HepG2 (cell line): ENCODE results near the gene MACROH2A1. TPM values are rescaled to one million over a fixed set of nuclear protein-coding genes. Genes with fewer than 3 reads are reported as not detected.

Experiments
- ATAC-seq: fragments of 200-7000 bp; cut with Tn5 transposase; 3 replicates; pipeline ENCODE4 v1.9.1; 2020; ENCODE audit warnings: mild to moderate bottlenecking, moderate library complexity
- BruUV-seq: library from RNA; stranded (reverse); fragments of 400-500 nt; replicated peaks from 2 replicates; lab custom pipeline; 2021; lab: Mats Ljungman, UMichigan
- CTCF ChIA-PET: fragments of 300-600 bp; formaldehyde crosslinking; extraction: SDS; loops from one replicate; lab custom pipeline; 2021; ENCODE audit warnings: low total read pairs, inconsistent platforms, low intra/inter-chr PET ratio; lab: Yijun Ruan, JAX
- POLR2A ChIA-PET: fragments of 350-600 bp; sonication (Branson Sonifier 250); formaldehyde crosslinking; loops from one replicate; lab custom pipeline; 2020; ENCODE audit warnings: antibody characterized with exemption, inconsistent platforms; lab: Yijun Ruan, JAX
- DNase-seq: peaks from one replicate; pipeline ENCODE4 v3.0.0-alpha.2; 2015; ENCODE audit warnings: low spot score
- FAIRE-seq: peaks from 3 replicates; lab custom pipeline; 2011; peaks lifted over from hg19 to GRCh38; lab: Jason Lieb, UNC
- H2AFZ ChIP-seq: one replicate; pipeline ENCODE4 v1.6.1; 2011; ENCODE audit warnings: low read length, inconsistent platforms
- H3K27ac ChIP-seq: fragments of 300-600 bp; 3 replicates; pipeline ENCODE4 v1.8.0; 2011; ENCODE audit warnings: mixed run types, mild to moderate bottlenecking, mixed read lengths, low read length, inconsistent platforms; ENCODE audit not compliant: insufficient read depth; ENCODE audit errors: extremely low read length
- H3K27me3 ChIP-seq, 2 experiments: fragments of 200-600 bp in 1 of 2; 2 replicates in 1 of 2; 3 replicates in 1 of 2; pipeline versions ENCODE4 v1.6.0 to v1.8.0; 2011; ENCODE audit warnings: low read length in 2 of 2, mild to moderate bottlenecking in 2 of 2, moderate library complexity in 2 of 2, inconsistent platforms in 1 of 2; ENCODE audit not compliant: insufficient read depth in 2 of 2, control insufficient read depth in 1 of 2
- H3K36me3 ChIP-seq, 2 experiments: fragments of 200-600 bp in 1 of 2; replicated peaks in 1 of 2; 2 replicates in 1 of 2; 3 replicates in 1 of 2; pipeline versions ENCODE4 v1.5.1 to v1.8.0; 2011; ENCODE audit warnings: low read length in 2 of 2, inconsistent platforms in 1 of 2; ENCODE audit not compliant: insufficient read depth in 2 of 2, control insufficient read depth in 1 of 2
- H3K4me1 ChIP-seq: 2 replicates; pipeline ENCODE4 v1.5.1; 2012; ENCODE audit warnings: low read length, inconsistent platforms; ENCODE audit not compliant: insufficient read depth
- H3K4me2 ChIP-seq: 2 replicates; pipeline ENCODE4 v1.6.0; 2011; ENCODE audit warnings: low read depth, low read length, inconsistent platforms
- H3K4me3 ChIP-seq, 3 experiments: fragments of 200-600 bp in 1 of 3; sonication (generic), shearing (Covaris generic) in 1 of 3; replicated peaks in 1 of 3; 2 replicates each; pipeline ENCODE4 v1.5.1; 2011 to 2016; ENCODE audit warnings: low read length in 3 of 3, inconsistent platforms in 2 of 3, low read depth in 2 of 3, mild to moderate bottlenecking in 2 of 3, control low read depth in 1 of 3, mixed read lengths in 1 of 3; ENCODE audit not compliant: insufficient read depth in 1 of 3
- H3K79me2 ChIP-seq: one replicate; pipeline ENCODE4 v1.6.1; 2011; ENCODE audit warnings: low read length, inconsistent platforms; ENCODE audit not compliant: insufficient read depth
- H3K9ac ChIP-seq: 2 replicates; pipeline ENCODE4 v1.6.0; 2011; ENCODE audit warnings: mild to moderate bottlenecking, low read depth, low read length, inconsistent platforms; ENCODE audit not compliant: insufficient read depth
- H3K9me3 ChIP-seq: 2 replicates; pipeline ENCODE4 v1.5.1; 2012; ENCODE audit warnings: mild to moderate bottlenecking, low read length
- H4K20me1 ChIP-seq: 2 replicates; pipeline ENCODE4 v1.6.0; 2011; ENCODE audit warnings: inconsistent platforms, mild to moderate bottlenecking, low read length, moderate library complexity; ENCODE audit not compliant: insufficient read depth
- BHLHE40 ChIP-seq: IDR thresholded peaks from 2 replicates; pipeline ENCODE4 v1.6.1; 2011; ENCODE audit warnings: low read length, improper control_type of control experiment
- GTF2F1 ChIP-seq: fragments of 150-350 bp; IDR thresholded peaks from 2 replicates; pipeline ENCODE4 v1.6.1; 2014; ENCODE audit warnings: low read length
- KDM2A ChIP-seq: sonication (generic); formaldehyde crosslinking; IDR thresholded peaks from 2 replicates; pipeline ENCODE4 v1.4.0; 2020; ENCODE audit warnings: low read depth, missing genetic modification reagents, borderline replicate concordance
- NR2F6 ChIP-seq, 2 experiments: IDR thresholded peaks; 2 replicates each; pipeline ENCODE4 v1.6.1; 2016; ENCODE audit warnings: antibody characterized with exemption in 1 of 2, mild to moderate bottlenecking in 1 of 2
- PHB2 ChIP-seq: fragments of 450-650 bp; IDR thresholded peaks from 2 replicates; pipeline ENCODE4 v1.6.1; 2018; ENCODE audit not compliant: partially characterized antibody
- RXRB ChIP-seq: IDR thresholded peaks from 2 replicates; pipeline ENCODE4 v1.6.1; 2016; ENCODE audit warnings: borderline replicate concordance, missing genetic modification reagents, missing compliant biosample characterization
- TCF7 ChIP-seq: sonication (generic); IDR thresholded peaks from 2 replicates; pipeline ENCODE4 v1.6.1; 2016; ENCODE audit warnings: antibody characterized with exemption, low read depth
- ZBTB20 ChIP-seq: sonication (generic); formaldehyde crosslinking; IDR thresholded peaks from 2 replicates; pipeline ENCODE4 v1.8.1; 2023; ENCODE audit warnings: missing genetic modification reagents, low read depth, mild to moderate bottlenecking, borderline replicate concordance
- ZFX ChIP-seq: sonication (generic); formaldehyde crosslinking; IDR thresholded peaks from 2 replicates; pipeline ENCODE4 v1.4.0; 2020; ENCODE audit warnings: mild to moderate bottlenecking, low read depth, missing genetic modification reagents, moderate library complexity
- ZNF234 ChIP-seq: sonication (generic); formaldehyde crosslinking; conservative IDR thresholded peaks from 2 replicates; pipeline ENCODE4 v1.5.1; 2020; ENCODE audit warnings: mild to moderate bottlenecking, missing genetic modification reagents
- ZNF652 ChIP-seq: IDR thresholded peaks from 2 replicates; pipeline ENCODE4 v1.6.1; 2016; ENCODE audit warnings: low read depth, borderline replicate concordance
- WGBS: methylation state at CpG from one replicate; pipeline ENCODE4 v1.1.6; 2017; ENCODE audit warnings: low lambda C conversion rate; 5-methylcytosine and 5-hydroxymethylcytosine counted together
- in situ Hi-C: cut with HindIII; loops from 2 replicates; pipeline ENCODE4 v1.10.0; 2017; ENCODE audit warnings: low pct_unique_long_range_greater_than_20kb; ENCODE audit not compliant: extremely low pct_ligation_motif_present
- intact Hi-C: fragments of 100-400 bp; cut with micrococcal nuclease; formaldehyde crosslinking; loops from one replicate; pipeline ENCODE4 v1.10.0; 2022; ENCODE audit not compliant: unreplicated experiment
- polyA plus RNA-seq, 8 experiments: library from polyadenylated mRNA; depleted of rRNA in 3 of 8; stranded (reverse) in 7 of 8; unstranded in 1 of 8; fragments of >200 nt; fragmentation: Illumina TruSeq in 4 of 8; extraction: Trizol in 4 of 8; gene quantifications; 2 replicates each; pipeline versions ENCODE4 v1.2.1 to v1.2.3, GENCODE V29; 2011 to 2016; ENCODE audit warnings: low read depth in 4 of 8, missing spikeins in 1 of 8, mixed read lengths in 1 of 8; ENCODE audit not compliant: insufficient read depth in 1 of 8
- total RNA-seq, 5 experiments: library from RNA; depleted of rRNA; stranded (reverse); fragments of >200 nt; fragmentation: Illumina TruSeq; extraction: Trizol; gene quantifications; 2 replicates each; pipeline ENCODE4 v1.2.3, GENCODE V29; 2016; ENCODE audit warnings: low read depth in 1 of 5
- TF ChIP-seq, protein P1 (sequence below): sonication (generic); formaldehyde crosslinking; IDR thresholded peaks from 2 replicates; pipeline ENCODE4 v1.4.0; 2020; ENCODE audit warnings: missing genetic modification reagents
- TF ChIP-seq, protein P2 (sequence below): sonication (generic); formaldehyde crosslinking; IDR thresholded peaks from 2 replicates; pipeline ENCODE4 v1.8.0; 2022; ENCODE audit warnings: missing genetic modification reagents, mild to moderate bottlenecking, moderate library complexity, borderline replicate concordance
- TF ChIP-seq, protein P3 (sequence below): IDR thresholded peaks from 2 replicates; pipeline ENCODE4 v1.6.1; 2016

The MACROH2A1 gene
- total and polyA plus RNA-seq, 2 of the 13 experiments (the other 11 are each of a cell fraction or from before 2014, with no cell fraction given), result 69.1 to 158 TPM

DNA sequence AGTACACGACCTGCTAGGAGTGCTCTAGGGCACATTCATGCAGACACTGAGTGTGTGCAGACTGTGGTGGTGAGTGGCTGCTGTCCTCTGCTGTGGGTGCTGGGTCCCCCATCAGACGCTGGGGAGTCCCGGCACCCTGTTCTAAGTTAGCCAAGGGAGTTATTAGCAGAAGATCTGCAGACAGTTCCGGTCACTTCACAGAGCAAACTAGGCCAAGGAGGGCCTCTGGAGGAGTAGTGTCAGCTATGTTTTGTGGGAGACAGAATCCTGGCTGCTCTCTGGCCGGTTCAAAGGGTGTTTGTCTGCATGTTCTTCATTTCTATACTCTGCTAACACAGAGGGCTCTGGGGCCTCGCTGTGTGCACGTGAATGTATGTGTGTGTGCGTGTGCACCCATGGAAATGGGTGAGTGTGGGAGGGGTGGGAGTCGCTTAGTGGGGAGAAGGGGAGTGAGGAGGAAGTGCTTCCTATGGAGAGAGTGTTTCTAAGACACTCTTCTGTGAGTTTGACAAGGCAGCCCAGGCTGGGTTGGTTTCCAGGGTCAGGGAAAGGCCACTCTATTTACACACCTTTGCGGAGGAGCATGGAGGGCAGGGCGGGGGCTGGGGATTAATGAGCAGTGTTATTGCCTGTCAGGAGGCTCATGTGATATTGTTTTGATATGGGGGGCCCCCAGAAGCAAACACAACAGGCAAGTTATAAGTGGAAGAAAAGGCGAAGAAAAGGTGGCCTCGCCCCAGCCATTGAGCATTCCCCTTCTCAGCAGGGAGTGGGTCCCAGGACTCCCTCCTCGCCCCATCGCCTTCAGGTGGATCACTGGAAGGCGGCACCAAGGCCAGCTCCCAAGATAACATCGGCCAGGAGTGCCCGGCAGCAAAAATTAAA, 68.9 kb downstream of the MACROH2A1 start:
- ChIA-PET POLR2A (no interaction called here), CTCF (interaction anchor here (1.0 kb wide), 1 partner anchor 126 kb away, joined by 3 read pairs; no protein-coding TSS in a partner anchor)
- Histone ChIP-seq H3K27ac (peak overlapping the region; percentile 41), H2AFZ (no peak overlapping the region), H3K4me2 (peak overlapping the region; percentile 13), H3K79me2 (no peaks in the 10 kb centered on the region), H3K4me1 (peaks cover 54% of the 10 kb centered on the region), H4K20me1 (no peaks in the 10 kb centered on the region; the same call in 1 of the 2 replicates), H3K9me3 (no peaks in the 10 kb centered on the region), H3K9ac (peak overlapping the region; percentile 3; the same call in 1 of the 2 replicates), H3K36me3 (peaks cover 4 to 29% of the 10 kb centered on the region in 2 experiments; a peak in 4 of 5 replicates), H3K4me3 (no peak overlapping the region; a peak in 1 of 6 replicates), H3K27me3 (no peaks in the 10 kb centered on the region)
- intact Hi-C loops, result loop anchor here (10.0 kb wide), 2 partner anchors 105 to 305 kb away; no protein-coding TSS in a partner anchor
- WGBS, result 50% methylated on average over 17 of the region's 18 CpGs
- ATAC-seq, result peak; percentile 62
- in situ Hi-C loops, result loop anchor here (10.0 kb wide), 1 partner anchor 295 kb away; the partner anchor contains the start of gene PITX1
- FAIRE-seq, result peak; percentile 60
- no TSS peak for BruUV-seq
- DNase-seq, result peak; percentile 24
- TF ChIP-seq, protein P1, sequence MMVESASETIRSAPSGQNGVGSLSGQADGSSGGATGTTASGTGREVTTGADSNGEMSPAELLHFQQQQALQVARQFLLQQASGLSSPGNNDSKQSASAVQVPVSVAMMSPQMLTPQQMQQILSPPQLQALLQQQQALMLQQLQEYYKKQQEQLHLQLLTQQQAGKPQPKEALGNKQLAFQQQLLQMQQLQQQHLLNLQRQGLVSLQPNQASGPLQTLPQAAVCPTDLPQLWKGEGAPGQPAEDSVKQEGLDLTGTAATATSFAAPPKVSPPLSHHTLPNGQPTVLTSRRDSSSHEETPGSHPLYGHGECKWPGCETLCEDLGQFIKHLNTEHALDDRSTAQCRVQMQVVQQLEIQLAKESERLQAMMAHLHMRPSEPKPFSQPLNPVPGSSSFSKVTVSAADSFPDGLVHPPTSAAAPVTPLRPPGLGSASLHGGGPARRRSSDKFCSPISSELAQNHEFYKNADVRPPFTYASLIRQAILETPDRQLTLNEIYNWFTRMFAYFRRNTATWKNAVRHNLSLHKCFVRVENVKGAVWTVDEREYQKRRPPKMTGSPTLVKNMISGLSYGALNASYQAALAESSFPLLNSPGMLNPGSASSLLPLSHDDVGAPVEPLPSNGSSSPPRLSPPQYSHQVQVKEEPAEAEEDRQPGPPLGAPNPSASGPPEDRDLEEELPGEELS (CRISPR knock-in tag), result 0 out of 2 replicates have a peak, but pooled peaks have one; percentile 13
- TF ChIP-seq GTF2F1, result no peak
- TF ChIP-seq ZNF652 (CRISPR knock-in tag), result no peak
- TF ChIP-seq, protein P2, sequence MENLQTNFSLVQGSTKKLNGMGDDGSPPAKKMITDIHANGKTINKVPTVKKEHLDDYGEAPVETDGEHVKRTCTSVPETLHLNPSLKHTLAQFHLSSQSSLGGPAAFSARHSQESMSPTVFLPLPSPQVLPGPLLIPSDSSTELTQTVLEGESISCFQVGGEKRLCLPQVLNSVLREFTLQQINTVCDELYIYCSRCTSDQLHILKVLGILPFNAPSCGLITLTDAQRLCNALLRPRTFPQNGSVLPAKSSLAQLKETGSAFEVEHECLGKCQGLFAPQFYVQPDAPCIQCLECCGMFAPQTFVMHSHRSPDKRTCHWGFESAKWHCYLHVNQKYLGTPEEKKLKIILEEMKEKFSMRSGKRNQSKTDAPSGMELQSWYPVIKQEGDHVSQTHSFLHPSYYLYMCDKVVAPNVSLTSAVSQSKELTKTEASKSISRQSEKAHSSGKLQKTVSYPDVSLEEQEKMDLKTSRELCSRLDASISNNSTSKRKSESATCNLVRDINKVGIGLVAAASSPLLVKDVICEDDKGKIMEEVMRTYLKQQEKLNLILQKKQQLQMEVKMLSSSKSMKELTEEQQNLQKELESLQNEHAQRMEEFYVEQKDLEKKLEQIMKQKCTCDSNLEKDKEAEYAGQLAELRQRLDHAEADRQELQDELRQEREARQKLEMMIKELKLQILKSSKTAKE, result 0 out of 2 replicates have a peak, but pooled peaks have one; percentile 13
- peak; percentile 70 for TF ChIP-seq BHLHE40
- TF ChIP-seq, protein P3, sequence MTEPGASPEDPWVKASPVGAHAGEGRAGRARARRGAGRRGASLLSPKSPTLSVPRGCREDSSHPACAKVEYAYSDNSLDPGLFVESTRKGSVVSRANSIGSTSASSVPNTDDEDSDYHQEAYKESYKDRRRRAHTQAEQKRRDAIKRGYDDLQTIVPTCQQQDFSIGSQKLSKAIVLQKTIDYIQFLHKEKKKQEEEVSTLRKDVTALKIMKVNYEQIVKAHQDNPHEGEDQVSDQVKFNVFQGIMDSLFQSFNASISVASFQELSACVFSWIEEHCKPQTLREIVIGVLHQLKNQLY (CRISPR knock-in tag), result peak; percentile 40; the same call in 1 of the 2 replicates
- 0 out of 2 replicates have a peak, but pooled peaks have one; percentile 1 for TF ChIP-seq NR2F6 (IDR thresholded peaks at IDR 0.05)
- no peak for TF ChIP-seq NR2F6 (CRISPR knock-in tag; IDR thresholded peaks at IDR 0.05)
- peak; percentile 12; the same call in 1 of the 2 replicates for TF ChIP-seq RXRB (CRISPR knock-in tag)
- TF ChIP-seq ZBTB20 (CRISPR knock-in tag), result peak; percentile 32; the same call in 1 of the 2 replicates
- TF ChIP-seq ZFX, result peak; percentile 44; the same call in 1 of the 2 replicates
- TF ChIP-seq ZNF234, result no peak
- no peak for TF ChIP-seq PHB2
- 0 out of 2 replicates have a peak, but pooled peaks have one; percentile 6 for TF ChIP-seq KDM2A (CRISPR knock-in tag)
- TF ChIP-seq TCF7, result no peak
